ENCODE data around the gene GLCE. TPM values are rescaled to one million over a fixed set of nuclear protein-coding genes. Genes with fewer than 3 reads are reported as not detected.

The GLCE gene
- total RNA-seq, 1 experiment from 2014 or later = 7.5 TPM

DNA sequence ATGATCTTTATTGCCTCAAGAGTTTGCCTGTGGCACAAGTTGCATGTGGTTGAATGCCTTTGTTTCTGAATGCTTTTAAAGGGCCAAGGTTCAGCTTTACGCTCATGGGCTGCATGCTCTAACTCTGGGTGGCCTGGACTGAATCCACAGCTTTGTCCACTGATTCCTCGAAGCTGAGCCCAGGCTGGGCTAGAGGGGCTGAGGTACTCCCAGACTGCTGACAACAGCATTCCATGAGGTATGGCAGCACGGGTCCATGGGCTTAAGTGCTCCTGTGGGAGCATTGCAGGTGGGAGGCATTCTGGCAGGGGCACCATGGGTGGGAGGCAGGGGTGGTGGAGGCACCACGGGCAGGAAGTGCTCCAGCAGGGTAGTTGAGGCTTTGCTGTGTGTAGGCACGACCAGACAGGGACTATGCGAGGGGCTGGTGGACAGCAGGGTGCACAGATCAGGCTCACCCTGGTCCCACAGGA lies 61.6 kb downstream of the GLCE start:
- ChIA-PET POLR2A (no interaction called here), CTCF (interaction anchor here (0.6 to 1.0 kb wide), 2 partner anchors 21 to 114 kb away, joined by 3 read pairs; no protein-coding TSS in a partner anchor)
- no TSS peak for BruUV-seq (replicated peaks)
- Mint-ChIP-seq H3K4me3 (ENCODE audit: unreplicated experiment) (no peak overlapping the region), H3K36me3 (ENCODE audit: insufficient read depth, unreplicated experiment) (no peaks in the 10 kb centered on the region), H3K4me1 (ENCODE audit: insufficient read depth, unreplicated experiment) (peaks cover 6% of the 10 kb centered on the region), H3K27me3 (ENCODE audit: insufficient read depth, unreplicated experiment) (no peaks in the 10 kb centered on the region), H3K27ac (ENCODE audit: low read depth, unreplicated experiment) (no peak overlapping the region), H3K9me3 (ENCODE audit: unreplicated experiment) (peaks cover 11% of the 10 kb centered on the region)
- TF ChIP-seq, protein P1, sequence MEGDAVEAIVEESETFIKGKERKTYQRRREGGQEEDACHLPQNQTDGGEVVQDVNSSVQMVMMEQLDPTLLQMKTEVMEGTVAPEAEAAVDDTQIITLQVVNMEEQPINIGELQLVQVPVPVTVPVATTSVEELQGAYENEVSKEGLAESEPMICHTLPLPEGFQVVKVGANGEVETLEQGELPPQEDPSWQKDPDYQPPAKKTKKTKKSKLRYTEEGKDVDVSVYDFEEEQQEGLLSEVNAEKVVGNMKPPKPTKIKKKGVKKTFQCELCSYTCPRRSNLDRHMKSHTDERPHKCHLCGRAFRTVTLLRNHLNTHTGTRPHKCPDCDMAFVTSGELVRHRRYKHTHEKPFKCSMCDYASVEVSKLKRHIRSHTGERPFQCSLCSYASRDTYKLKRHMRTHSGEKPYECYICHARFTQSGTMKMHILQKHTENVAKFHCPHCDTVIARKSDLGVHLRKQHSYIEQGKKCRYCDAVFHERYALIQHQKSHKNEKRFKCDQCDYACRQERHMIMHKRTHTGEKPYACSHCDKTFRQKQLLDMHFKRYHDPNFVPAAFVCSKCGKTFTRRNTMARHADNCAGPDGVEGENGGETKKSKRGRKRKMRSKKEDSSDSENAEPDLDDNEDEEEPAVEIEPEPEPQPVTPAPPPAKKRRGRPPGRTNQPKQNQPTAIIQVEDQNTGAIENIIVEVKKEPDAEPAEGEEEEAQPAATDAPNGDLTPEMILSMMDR (IDR thresholded peaks at IDR 0.05; ENCODE audit: unreplicated experiment) = no peak
- intact Hi-C loops (cut with micrococcal nuclease) = no loop called here
- DNase-seq (ENCODE audit: unreplicated experiment) = no peak

DNA sequence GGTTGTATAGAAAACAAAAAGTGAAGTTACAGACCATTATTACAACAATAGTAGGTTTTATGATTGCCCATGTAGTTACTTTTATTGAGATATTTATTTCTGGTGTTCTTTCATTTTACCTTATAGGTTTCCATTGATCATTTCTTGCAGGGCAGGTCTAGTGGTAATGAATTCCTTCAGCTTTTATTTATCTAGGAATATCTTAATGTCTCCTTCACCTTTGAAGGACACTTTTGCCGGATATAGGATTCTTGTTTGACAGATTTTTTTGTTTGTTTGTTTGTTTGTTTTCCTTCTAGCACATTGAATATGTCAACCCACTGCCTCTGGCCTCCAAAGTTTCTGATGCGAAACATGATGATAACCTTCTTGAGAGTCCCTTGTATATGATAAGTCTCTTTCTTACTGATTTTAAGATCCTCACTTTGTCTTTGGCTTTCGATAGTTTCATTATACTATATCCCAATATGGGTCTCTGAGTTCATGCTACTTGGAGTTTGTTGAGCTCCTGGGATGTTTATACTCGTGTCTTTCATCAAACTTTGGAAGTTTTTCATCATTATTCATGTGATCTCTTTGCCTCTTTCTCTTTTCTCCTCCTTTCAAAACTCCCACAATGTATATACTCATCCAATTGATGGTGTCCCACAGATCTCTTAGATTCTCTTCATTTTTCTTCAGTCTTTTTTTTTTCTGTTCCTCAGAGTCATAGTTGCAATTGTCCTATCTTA lies 62.8 kb downstream of the GLCE start:
- TF ChIP-seq, protein P1 (IDR thresholded peaks at IDR 0.05; ENCODE audit: unreplicated experiment) = no peak
- Mint-ChIP-seq H3K9me3 (ENCODE audit: unreplicated experiment) (peaks cover 11% of the 10 kb centered on the region), H3K27ac (ENCODE audit: low read depth, unreplicated experiment) (no peak overlapping the region), H3K36me3 (ENCODE audit: insufficient read depth, unreplicated experiment) (no peaks in the 10 kb centered on the region), H3K4me3 (ENCODE audit: unreplicated experiment) (no peak overlapping the region), H3K27me3 (ENCODE audit: insufficient read depth, unreplicated experiment) (no peaks in the 10 kb centered on the region), H3K4me1 (ENCODE audit: insufficient read depth, unreplicated experiment) (peaks cover 6% of the 10 kb centered on the region)
- intact Hi-C loops (cut with micrococcal nuclease) = no loop called here
- no TSS peak for BruUV-seq (replicated peaks)
- no peak for DNase-seq (ENCODE audit: unreplicated experiment)
- ChIA-PET POLR2A (interaction anchor here (0.8 kb wide), 1 partner anchor 12 kb away, joined by 3 read pairs; no protein-coding TSS in a partner anchor), CTCF (interaction anchor here (0.6 to 1.2 kb wide), 5 partner anchors 148 to 1283 kb away, joined by 3 to 6 read pairs (median 3); no protein-coding TSS in a partner anchor)

DNA sequence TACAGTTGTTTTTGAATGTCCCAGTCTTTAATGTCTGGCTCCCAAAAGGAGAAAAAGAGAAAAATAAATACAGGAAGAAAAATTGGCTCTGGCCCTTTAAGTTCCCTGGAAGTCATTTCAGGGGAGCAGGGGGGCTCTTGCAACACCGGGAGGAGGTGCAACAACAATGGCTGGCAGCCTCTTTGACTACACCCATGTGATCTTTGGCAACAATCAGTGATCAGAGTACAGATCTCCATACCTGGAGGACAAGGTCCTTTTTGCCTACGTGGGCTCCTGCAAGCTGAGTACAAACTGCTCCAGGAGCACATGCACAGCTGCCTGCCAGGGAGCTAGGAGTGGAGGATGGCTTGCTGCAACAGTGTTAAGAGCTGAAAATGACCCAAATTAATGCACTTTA lies 63.9 kb downstream of the GLCE start:
- intact Hi-C loops (cut with micrococcal nuclease) = no loop called here
- ChIA-PET CTCF (interaction anchor here (0.6 to 1.2 kb wide), 8 partner anchors 23 to 629 kb away, joined by 3 to 4 read pairs (median 4); no protein-coding TSS in a partner anchor), POLR2A (interaction anchor here (1.5 to 1.7 kb wide), 2 partner anchors 143 to 151 kb away, joined by 3 read pairs; no protein-coding TSS in a partner anchor)
- TF ChIP-seq, protein P1 (IDR thresholded peaks at IDR 0.05; ENCODE audit: unreplicated experiment) = no peak
- no peak overlapping the region for H3K4me3 Mint-ChIP-seq (ENCODE audit: unreplicated experiment)
- peak; percentile 74 for DNase-seq (ENCODE audit: unreplicated experiment)
- H3K27me3 Mint-ChIP-seq (ENCODE audit: insufficient read depth, unreplicated experiment) = no peaks in the 10 kb centered on the region
- H3K27ac Mint-ChIP-seq (ENCODE audit: low read depth, unreplicated experiment) = no peak overlapping the region
- H3K36me3 Mint-ChIP-seq (ENCODE audit: insufficient read depth, unreplicated experiment) = no peaks in the 10 kb centered on the region
- H3K9me3 Mint-ChIP-seq (ENCODE audit: unreplicated experiment) = peaks cover 11% of the 10 kb centered on the region
- no TSS peak for BruUV-seq (replicated peaks)
- H3K4me1 Mint-ChIP-seq (ENCODE audit: insufficient read depth, unreplicated experiment) = peaks cover 6% of the 10 kb centered on the region

DNA sequence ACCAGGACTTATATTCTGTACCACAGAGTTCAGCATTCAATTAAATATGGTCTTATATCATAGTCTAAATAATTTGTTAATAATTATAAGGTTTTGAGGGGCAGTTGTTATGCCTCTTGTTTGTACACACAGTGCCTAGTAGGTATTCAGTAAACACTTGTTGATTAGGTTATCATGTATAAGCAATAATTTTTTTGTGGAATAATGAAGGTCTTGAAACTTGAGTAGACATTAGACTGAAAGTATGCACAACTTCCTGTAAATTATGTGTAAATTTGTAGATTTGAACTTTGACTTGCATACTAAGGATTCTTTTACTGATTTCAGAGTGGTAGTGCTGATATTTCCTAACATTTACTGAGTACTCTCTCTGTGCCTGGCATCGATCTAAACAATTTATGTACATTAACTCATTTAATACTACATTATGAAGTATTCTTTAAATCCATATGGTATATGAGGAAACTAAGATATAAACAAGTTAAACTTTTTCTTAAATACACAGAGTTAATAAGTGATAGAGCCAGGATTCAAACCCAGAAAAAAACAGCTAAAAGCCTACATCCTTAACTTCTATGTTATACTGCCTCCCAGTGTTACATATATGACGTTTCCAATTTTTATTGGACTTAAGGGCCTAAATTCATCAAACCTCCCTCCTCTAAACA lies 65.1 kb downstream of the GLCE start:
- CTCF ChIA-PET = interaction anchor here (0.6 to 1.2 kb wide), 6 partner anchors 60 to 172 kb away, joined by 3 to 4 read pairs (median 3); no protein-coding TSS in a partner anchor
- POLR2A ChIA-PET = interaction anchor here (1.0 to 1.7 kb wide), 3 partner anchors 65 to 152 kb away, joined by 3 to 4 read pairs (median 3); partner anchors contain the start of gene GLCE
- Mint-ChIP-seq H3K9me3 (ENCODE audit: unreplicated experiment) (peaks cover 11% of the 10 kb centered on the region), H3K4me3 (ENCODE audit: unreplicated experiment) (no peak overlapping the region), H3K4me1 (ENCODE audit: insufficient read depth, unreplicated experiment) (peaks cover 6% of the 10 kb centered on the region), H3K27me3 (ENCODE audit: insufficient read depth, unreplicated experiment) (no peaks in the 10 kb centered on the region), H3K36me3 (ENCODE audit: insufficient read depth, unreplicated experiment) (peaks cover 7% of the 10 kb centered on the region), H3K27ac (ENCODE audit: low read depth, unreplicated experiment) (no peak overlapping the region)
- DNase-seq (ENCODE audit: unreplicated experiment) = peak; percentile 25
- TF ChIP-seq, protein P1 (IDR thresholded peaks at IDR 0.05; ENCODE audit: unreplicated experiment) = peak; percentile 18
- intact Hi-C loops (cut with micrococcal nuclease) = loop anchor here (1.0 kb wide), 1 partner anchor 166 kb away; no protein-coding TSS in a partner anchor
- no TSS peak for BruUV-seq (replicated peaks)

Measured in MCF 10A (cell line).